ENCODE measurements around the gene FSTL5. TPM values are rescaled to one million over a fixed set of nuclear protein-coding genes. Genes with fewer than 3 reads are reported as not detected.

FSTL5 gene
- total RNA-seq, 2 donors from 2014 or later, result not detected

- Histone ChIP-seq H3K4me1 (no peaks in the 10 kb centered on the region), H3K36me3 (no peaks in the 10 kb centered on the region), H3K27ac (no peak overlapping the region), H3K4me3 (no peak overlapping the region), H3K9me3 (no peaks in the 10 kb centered on the region), H3K27me3 (no peaks in the 10 kb centered on the region)
- no peak for DNase-seq (ENCODE audit: low spot score)
- TF ChIP-seq CTCF (IDR thresholded peaks at IDR 0.05), result no peak
These were observed 735.4 kb downstream of the FSTL5 start for GRCh38 chr4:161428180-161428965.

- no peak for TF ChIP-seq CTCF (IDR thresholded peaks at IDR 0.05)
- H3K9me3 ChIP-seq, result no peaks in the 10 kb centered on the region
- H3K27ac ChIP-seq, result no peak overlapping the region
- H3K4me1 ChIP-seq, result no peaks in the 10 kb centered on the region
- H3K27me3 ChIP-seq, result no peaks in the 10 kb centered on the region
- DNase-seq (ENCODE audit: low spot score), result no peak
- no peak overlapping the region for H3K4me3 ChIP-seq
- no peaks in the 10 kb centered on the region for H3K36me3 ChIP-seq
These were observed 744.0 kb downstream of the FSTL5 start for GRCh38 chr4:161419822-161420221.

- no peak overlapping the region for H3K4me3 ChIP-seq
- TF ChIP-seq CTCF (IDR thresholded peaks at IDR 0.05), result no peak
- H3K27me3 ChIP-seq, result no peaks in the 10 kb centered on the region
- no peaks in the 10 kb centered on the region for H3K4me1 ChIP-seq
- no peak overlapping the region for H3K27ac ChIP-seq
- no peaks in the 10 kb centered on the region for H3K36me3 ChIP-seq
- DNase-seq (ENCODE audit: low spot score), result no peak
- H3K9me3 ChIP-seq, result peaks cover 0 to 6% of the 10 kb centered on the region in 2 donors
These were observed 751.9 kb downstream of the FSTL5 start for GRCh38 chr4:161411901-161412300.

- Histone ChIP-seq H3K36me3 (no peaks in the 10 kb centered on the region), H3K9me3 (peaks cover 0 to 8% of the 10 kb centered on the region in 2 donors), H3K4me3 (no peak overlapping the region), H3K4me1 (no peaks in the 10 kb centered on the region), H3K27me3 (no peaks in the 10 kb centered on the region), H3K27ac (no peak overlapping the region)
- no peak for DNase-seq (ENCODE audit: low spot score)
- TF ChIP-seq CTCF (IDR thresholded peaks at IDR 0.05), result no peak
These were observed 759.3 kb downstream of the FSTL5 start for GRCh38 chr4:161404346-161405110.

- Histone ChIP-seq H3K27ac (no peak overlapping the region), H3K4me1 (no peaks in the 10 kb centered on the region), H3K4me3 (no peak overlapping the region), H3K9me3 (peaks cover 0 to 8% of the 10 kb centered on the region in 2 donors), H3K36me3 (no peaks in the 10 kb centered on the region), H3K27me3 (no peaks in the 10 kb centered on the region)
- DNase-seq (ENCODE audit: low spot score), result no peak
- no peak for TF ChIP-seq CTCF (IDR thresholded peaks at IDR 0.05)
These were observed 760.0 kb downstream of the FSTL5 start for GRCh38 chr4:161403781-161404180.
